Uterus (tissue), 2 donors: ENCODE results near the gene LDB3.

ENCODE experiments used
- CTCF ChIP-seq, 4 experiments: fragments of 200-600 bp in 2 of 4; fragments of 450-650 bp in 2 of 4; sonication (generic) in 2 of 4; IDR thresholded peaks; one replicate each; pipeline ENCODE4 v1.5.1; 2016 to 2019; ENCODE audit warnings: antibody characterized with exemption in 4 of 4, mild to moderate bottlenecking in 2 of 4, moderate library complexity in 1 of 4
- POLR2A ChIP-seq, 2 donors: fragments of 450-650 bp; IDR thresholded peaks; one replicate each; pipeline ENCODE4 v1.6.1; 2016; ENCODE audit warnings: antibody characterized with exemption in 2 of 2, mild to moderate bottlenecking in 1 of 2, moderate library complexity in 1 of 2

GRCh38 chr10:86671419-86671818 lies 3.1 kb downstream of the LDB3 start:
- TF ChIP-seq CTCF (IDR thresholded peaks at IDR 0.05) (no peak), POLR2A (IDR thresholded peaks at IDR 0.05) (no peak)
